HL-60 (cell line): ENCODE results near the gene NDUFS3.

Experiments
- DNase-seq, 2 experiments: peaks; one replicate each; pipeline ENCODE4 v3.0.0-alpha.2; 2010 to 2020; ENCODE audit warnings: low read depth in 1 of 2, low spot score in 1 of 2
- H3K27ac ChIP-seq: fragments of 250-450 bp; sonication (Bioruptor Pico); replicated peaks from 2 replicates; pipeline ENCODE4 v1.5.1; 2020; ENCODE audit warnings: mild to moderate bottlenecking, moderate library complexity
- H3K27me3 ChIP-seq: fragments of 250-450 bp; sonication (Bioruptor Pico); 2 replicates; pipeline ENCODE4 v1.5.1; 2021; ENCODE audit warnings: mild to moderate bottlenecking, moderate library complexity; ENCODE audit not compliant: insufficient read depth, poor library complexity, severe bottlenecking
- H3K4me3 ChIP-seq: replicated peaks from 2 replicates; pipeline ENCODE4 v1.5.1; 2011; ENCODE audit warnings: mild to moderate bottlenecking, control low read depth, low read length; ENCODE audit not compliant: insufficient read depth
- GABPA ChIP-seq: IDR thresholded peaks from 2 replicates; pipeline ENCODE4 v1.6.1; 2012; ENCODE audit warnings: low read depth
- POLR2AphosphoS5 ChIP-seq: IDR thresholded peaks from 2 replicates; pipeline ENCODE4 v1.6.1; 2012; ENCODE audit warnings: low read depth
- SPI1 ChIP-seq: IDR thresholded peaks from 2 replicates; pipeline ENCODE4 v1.6.1; 2012; ENCODE audit warnings: low read depth, mild to moderate bottlenecking, borderline replicate concordance
- TF ChIP-seq, protein P1 (sequence below): IDR thresholded peaks from one replicate; pipeline ENCODE4 v1.5.1; 2011; ENCODE audit warnings: low read length, control low read depth, inconsistent platforms; ENCODE audit not compliant: insufficient read depth
- TF ChIP-seq, protein P2 (sequence below): IDR thresholded peaks from 2 replicates; pipeline ENCODE4 v1.6.1; 2012; ENCODE audit warnings: low read depth; ENCODE audit not compliant: insufficient replicate concordance

NDUFS3 gene

DNA sequence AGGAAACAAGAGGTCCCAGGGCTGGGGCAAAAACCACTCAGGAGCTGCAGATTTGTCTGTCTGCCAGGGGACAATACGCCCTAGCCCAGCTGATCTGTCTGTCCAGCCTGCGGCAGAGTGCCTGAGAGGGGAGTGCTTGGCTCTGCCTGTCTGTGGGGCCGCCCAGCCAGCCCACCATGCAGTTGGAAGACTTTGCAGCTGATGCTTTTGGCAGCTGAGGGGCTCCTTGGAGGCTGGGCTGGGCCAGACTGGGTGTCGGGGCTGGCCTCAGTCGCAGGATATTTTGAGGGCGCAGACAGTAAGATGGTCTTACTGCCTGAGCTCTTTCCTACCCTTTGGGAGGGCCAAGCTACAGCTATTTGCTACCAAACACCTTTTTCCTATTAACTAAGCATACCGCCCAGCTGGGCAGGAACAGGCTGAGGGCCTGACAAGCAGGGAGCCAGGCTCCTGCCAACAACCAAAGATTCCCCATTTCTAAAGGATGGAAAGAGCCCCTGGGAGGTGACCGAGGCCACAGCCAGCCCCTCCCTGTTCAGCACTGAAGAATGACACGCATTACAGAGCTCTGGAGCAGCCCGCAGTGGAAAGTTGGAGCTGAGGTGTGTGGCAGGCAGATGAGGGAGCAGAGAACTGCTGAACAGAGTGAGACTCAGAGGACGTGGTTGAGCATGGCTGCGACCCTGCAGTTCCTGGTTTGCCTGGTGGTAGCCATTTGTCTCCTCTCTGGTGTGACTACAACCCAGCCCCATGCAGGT lies 7.4 kb downstream of the NDUFS3 start, which contains the start of gene FAM180B:
TSS of gene FAM180B (plus strand) at position 581 of the 758 bp plus-strand sequence. CDS start at position 672, 91 bp downstream.
- peak within 1 kb of the TSS; percentile 56 for H3K27ac ChIP-seq
- TF ChIP-seq, protein P1, sequence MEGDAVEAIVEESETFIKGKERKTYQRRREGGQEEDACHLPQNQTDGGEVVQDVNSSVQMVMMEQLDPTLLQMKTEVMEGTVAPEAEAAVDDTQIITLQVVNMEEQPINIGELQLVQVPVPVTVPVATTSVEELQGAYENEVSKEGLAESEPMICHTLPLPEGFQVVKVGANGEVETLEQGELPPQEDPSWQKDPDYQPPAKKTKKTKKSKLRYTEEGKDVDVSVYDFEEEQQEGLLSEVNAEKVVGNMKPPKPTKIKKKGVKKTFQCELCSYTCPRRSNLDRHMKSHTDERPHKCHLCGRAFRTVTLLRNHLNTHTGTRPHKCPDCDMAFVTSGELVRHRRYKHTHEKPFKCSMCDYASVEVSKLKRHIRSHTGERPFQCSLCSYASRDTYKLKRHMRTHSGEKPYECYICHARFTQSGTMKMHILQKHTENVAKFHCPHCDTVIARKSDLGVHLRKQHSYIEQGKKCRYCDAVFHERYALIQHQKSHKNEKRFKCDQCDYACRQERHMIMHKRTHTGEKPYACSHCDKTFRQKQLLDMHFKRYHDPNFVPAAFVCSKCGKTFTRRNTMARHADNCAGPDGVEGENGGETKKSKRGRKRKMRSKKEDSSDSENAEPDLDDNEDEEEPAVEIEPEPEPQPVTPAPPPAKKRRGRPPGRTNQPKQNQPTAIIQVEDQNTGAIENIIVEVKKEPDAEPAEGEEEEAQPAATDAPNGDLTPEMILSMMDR: no peak
- TF ChIP-seq, protein P2, sequence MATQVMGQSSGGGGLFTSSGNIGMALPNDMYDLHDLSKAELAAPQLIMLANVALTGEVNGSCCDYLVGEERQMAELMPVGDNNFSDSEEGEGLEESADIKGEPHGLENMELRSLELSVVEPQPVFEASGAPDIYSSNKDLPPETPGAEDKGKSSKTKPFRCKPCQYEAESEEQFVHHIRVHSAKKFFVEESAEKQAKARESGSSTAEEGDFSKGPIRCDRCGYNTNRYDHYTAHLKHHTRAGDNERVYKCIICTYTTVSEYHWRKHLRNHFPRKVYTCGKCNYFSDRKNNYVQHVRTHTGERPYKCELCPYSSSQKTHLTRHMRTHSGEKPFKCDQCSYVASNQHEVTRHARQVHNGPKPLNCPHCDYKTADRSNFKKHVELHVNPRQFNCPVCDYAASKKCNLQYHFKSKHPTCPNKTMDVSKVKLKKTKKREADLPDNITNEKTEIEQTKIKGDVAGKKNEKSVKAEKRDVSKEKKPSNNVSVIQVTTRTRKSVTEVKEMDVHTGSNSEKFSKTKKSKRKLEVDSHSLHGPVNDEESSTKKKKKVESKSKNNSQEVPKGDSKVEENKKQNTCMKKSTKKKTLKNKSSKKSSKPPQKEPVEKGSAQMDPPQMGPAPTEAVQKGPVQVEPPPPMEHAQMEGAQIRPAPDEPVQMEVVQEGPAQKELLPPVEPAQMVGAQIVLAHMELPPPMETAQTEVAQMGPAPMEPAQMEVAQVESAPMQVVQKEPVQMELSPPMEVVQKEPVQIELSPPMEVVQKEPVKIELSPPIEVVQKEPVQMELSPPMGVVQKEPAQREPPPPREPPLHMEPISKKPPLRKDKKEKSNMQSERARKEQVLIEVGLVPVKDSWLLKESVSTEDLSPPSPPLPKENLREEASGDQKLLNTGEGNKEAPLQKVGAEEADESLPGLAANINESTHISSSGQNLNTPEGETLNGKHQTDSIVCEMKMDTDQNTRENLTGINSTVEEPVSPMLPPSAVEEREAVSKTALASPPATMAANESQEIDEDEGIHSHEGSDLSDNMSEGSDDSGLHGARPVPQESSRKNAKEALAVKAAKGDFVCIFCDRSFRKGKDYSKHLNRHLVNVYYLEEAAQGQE: no peak
- no peak for TF ChIP-seq GABPA
- no peak for TF ChIP-seq SPI1
- TF ChIP-seq POLR2AphosphoS5: no peak
- no peaks in the 10 kb centered on the region for H3K27me3 ChIP-seq
- H3K4me3 ChIP-seq: no peak within 1 kb of the TSS
- DNase-seq: no peak

DNA sequence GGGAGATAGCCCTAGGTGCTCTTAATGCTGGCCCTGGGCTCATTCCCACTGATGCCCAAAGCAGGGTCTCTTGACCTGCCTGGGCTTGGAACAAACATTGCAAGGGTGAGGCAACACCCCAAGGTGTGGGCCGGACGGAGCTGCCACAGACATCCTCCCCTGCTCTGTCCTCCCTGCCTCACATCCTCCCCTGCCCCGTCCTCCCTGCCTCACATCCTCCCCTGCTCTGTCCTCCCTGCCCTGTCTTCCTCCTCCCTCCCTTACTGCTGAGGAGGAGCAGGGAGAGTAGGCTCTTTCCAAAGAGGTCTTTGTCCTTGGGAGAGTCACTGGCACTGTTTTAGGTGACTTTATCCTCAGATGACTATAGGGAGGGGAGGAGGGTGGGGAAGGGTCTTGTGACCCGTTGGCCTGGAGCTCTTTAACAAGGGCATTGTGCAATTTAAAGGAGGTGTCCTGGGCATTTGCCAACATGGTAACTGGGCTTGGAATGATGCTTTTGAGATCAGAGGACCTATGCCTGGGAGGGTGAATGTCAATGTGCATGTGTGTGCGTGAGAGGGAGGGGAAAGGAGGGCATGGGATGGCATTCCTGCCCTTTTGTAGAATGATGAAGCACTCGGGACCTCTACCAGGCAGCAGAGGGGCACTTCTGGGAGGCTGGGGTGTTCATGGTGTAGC lies 8.3 kb downstream of the NDUFS3 start:
- Histone ChIP-seq H3K4me3 (no peak overlapping the region), H3K27ac (peak overlapping the region; percentile 56), H3K27me3 (no peaks in the 10 kb centered on the region)
- TF ChIP-seq GABPA (no peak), POLR2AphosphoS5 (no peak), SPI1 (no peak)
- TF ChIP-seq, protein P2: no peak
- TF ChIP-seq, protein P1: no peak
- no peak for DNase-seq

DNA sequence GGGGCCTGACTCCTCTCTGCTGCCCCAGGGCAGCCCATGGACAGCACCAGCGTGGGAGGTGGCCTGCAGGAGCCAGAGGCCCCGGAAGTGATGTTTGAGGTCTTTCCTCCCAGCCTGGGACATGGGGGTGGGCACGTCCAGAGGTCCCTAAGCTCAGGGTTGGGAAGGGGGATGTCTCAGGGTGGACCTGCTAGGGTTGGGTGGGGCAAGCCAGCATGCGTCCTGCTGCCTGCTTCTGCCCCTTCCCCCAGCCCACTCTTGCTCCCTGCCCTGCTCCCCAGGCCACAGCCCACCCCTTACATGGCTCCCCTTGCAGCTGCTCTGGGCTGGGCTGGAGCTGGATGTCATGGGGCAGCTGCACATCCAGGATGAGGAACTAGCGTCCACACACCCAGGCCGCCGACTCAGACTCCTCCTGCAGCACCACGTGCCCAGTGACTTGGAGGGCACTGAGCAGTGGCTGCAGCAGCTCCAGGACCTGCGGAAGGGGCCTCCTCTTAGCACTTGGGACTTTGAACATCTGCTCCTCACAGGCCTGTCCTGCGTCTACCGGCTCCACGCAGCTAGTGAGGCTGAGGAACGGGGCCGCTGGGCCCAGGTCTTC lies 9.0 kb downstream of the NDUFS3 start:
- DNase-seq: peak; percentile 78 to 92
- Histone ChIP-seq H3K27ac (peak overlapping the region; percentile 56), H3K27me3 (peaks cover 2% of the 10 kb centered on the region), H3K4me3 (no peak overlapping the region)
- TF ChIP-seq GABPA (no peak), POLR2AphosphoS5 (peak; percentile 72), SPI1 (peak; percentile 48; the same call in 1 of the 2 replicates)
- TF ChIP-seq, protein P2: no peak
- TF ChIP-seq, protein P1: no peak
